Measurements from ENCODE around the gene INTS12. TPM values are rescaled to one million over a fixed set of nuclear protein-coding genes. Genes with fewer than 3 reads are reported as not detected.

INTS12 gene
- 10 to 100 TPM; 16.7 to 27.3 (median 24.4) TPM for total RNA-seq

GRCh38 chr4:105708181-105709080 is at the start of gene INTS12, which contains the start of gene GSTCD:
INTS12 (minus strand) TSS chr4:105708689; CDS start chr4:105700005, 8,684 bp downstream.
GSTCD (plus strand) TSS chr4:105708784; CDS start chr4:105717614, 8,830 bp downstream.
- peak; percentile 98 to 99 for ATAC-seq
- Histone ChIP-seq H3K27ac (peak within 1 kb of the TSS; percentile 89 to 93 (median 91)), H3K36me3 (no peaks in the 10 kb centered on the region), H3K27me3 (no peaks in the 10 kb centered on the region), H3K9me3 (no peaks in the 10 kb centered on the region), H3K4me1 (peaks cover 18 to 30% of the 10 kb centered on the region in 2 donors), H3K4me3 (peak within 1 kb of the TSS; percentile 91 to 98 (median 94))
- DNase-seq: peak; percentile 84 to 86
- in situ Hi-C loops (cut with MboI; ENCODE audit: low sequenced_read_pairs in 4 of 4) (loop anchor here in 3 of 4 donors (25.0 kb wide), 2 partner anchors 196 to 571 kb away; partner anchors contain the start of gene TET2 (in 2 of the 3)), intact Hi-C loops (cut with DNase I; ENCODE audit: low total_unique reads) (loop anchor here (1.0 to 2.0 kb wide), 4 partner anchors 86 to 608 kb away; partner anchors contain the start of genes AIMP1, PPA2, TBCK and TET2)
- TF ChIP-seq POLR2A (IDR thresholded peaks at IDR 0.05): peak; percentile 48 to 57
- no peak for TF ChIP-seq CTCF (IDR thresholded peaks at IDR 0.05 in 4 of 5, conservative IDR thresholded peaks at IDR 0.05 in 1 of 5)

GRCh38 chr4:105755375-105755774 is 46.9 kb upstream of the INTS12 start:
- Histone ChIP-seq H3K4me1 (no peaks in the 10 kb centered on the region), H3K27ac (no peak overlapping the region), H3K4me3 (no peak overlapping the region), H3K36me3 (no peaks in the 10 kb centered on the region), H3K9me3 (no peaks in the 10 kb centered on the region), H3K27me3 (no peaks in the 10 kb centered on the region)
- no peak for ATAC-seq
- TF ChIP-seq POLR2A (IDR thresholded peaks at IDR 0.05): no peak
- no peak for TF ChIP-seq CTCF (IDR thresholded peaks at IDR 0.05 in 4 of 5, conservative IDR thresholded peaks at IDR 0.05 in 1 of 5)
- DNase-seq: no peak
- in situ Hi-C loops (cut with MboI; ENCODE audit: low sequenced_read_pairs in 4 of 4) (no loop called here), intact Hi-C loops (cut with DNase I; ENCODE audit: low total_unique reads) (no loop called here)

GRCh38 chr4:105753361-105753760 is 44.9 kb upstream of the INTS12 start:
- TF ChIP-seq POLR2A (IDR thresholded peaks at IDR 0.05) (no peak), CTCF (IDR thresholded peaks at IDR 0.05 in 4 of 5, conservative IDR thresholded peaks at IDR 0.05 in 1 of 5) (no peak)
- Histone ChIP-seq H3K36me3 (no peaks in the 10 kb centered on the region), H3K27me3 (no peaks in the 10 kb centered on the region), H3K27ac (no peak overlapping the region), H3K4me3 (no peak overlapping the region), H3K9me3 (no peaks in the 10 kb centered on the region), H3K4me1 (no peaks in the 10 kb centered on the region)
- in situ Hi-C loops (cut with MboI; ENCODE audit: low sequenced_read_pairs in 4 of 4): no loop called here
- no peak for ATAC-seq
- no peak for DNase-seq
- intact Hi-C loops (cut with DNase I; ENCODE audit: low total_unique reads): no loop called here

GRCh38 chr4:105751718-105752299 is 43.3 kb upstream of the INTS12 start:
- no peak for TF ChIP-seq POLR2A (IDR thresholded peaks at IDR 0.05)
- no peak for TF ChIP-seq CTCF (IDR thresholded peaks at IDR 0.05 in 4 of 5, conservative IDR thresholded peaks at IDR 0.05 in 1 of 5)
- Histone ChIP-seq H3K4me3 (no peak overlapping the region), H3K9me3 (no peaks in the 10 kb centered on the region), H3K27me3 (no peaks in the 10 kb centered on the region), H3K27ac (no peak overlapping the region), H3K36me3 (no peaks in the 10 kb centered on the region), H3K4me1 (no peaks in the 10 kb centered on the region)
- in situ Hi-C loops (cut with MboI; ENCODE audit: low sequenced_read_pairs in 4 of 4): no loop called here
- DNase-seq: no peak
- intact Hi-C loops (cut with DNase I; ENCODE audit: low total_unique reads): no loop called here
- no peak for ATAC-seq
